ENCODE data around the gene NTN1. TPM values are rescaled to one million over a fixed set of nuclear protein-coding genes. Genes with fewer than 3 reads are reported as not detected.

The NTN1 gene
- total and polyA plus RNA-seq, 2 of the 13 experiments (the other 11 are each of a cell fraction or from before 2014, with no cell fraction given): 0.04 to 0.05 TPM

GRCh38 chr17:9050801-9051401 lies 29.6 kb downstream of the NTN1 start:
- BruUV-seq (replicated peaks): no TSS peak
- FAIRE-seq (no peak), DNase-seq (ENCODE audit: low spot score) (no peak), ATAC-seq (no peak)
- Histone ChIP-seq H3K36me3 (replicated peaks in 1 of 2; ENCODE audit: control insufficient read depth in 1 of 2, insufficient read depth in 2 of 2, low read length in 2 of 2) (no peaks in the 10 kb centered on the region), H3K4me2 (ENCODE audit: low read depth, low read length) (no peak overlapping the region), H3K4me3 (replicated peaks in 1 of 3; ENCODE audit: insufficient read depth in 1 of 3, low read depth in 2 of 3, low read length in 3 of 3) (no peak overlapping the region), H3K9me3 (ENCODE audit: low read length) (0 out of 2 replicates have a peak, but pooled peaks cover 3% of the 10 kb centered on the region), H3K27ac (ENCODE audit: extremely low read length, insufficient read depth, low read length) (no peak overlapping the region), H3K4me1 (ENCODE audit: insufficient read depth, low read length) (no peaks in the 10 kb centered on the region), H4K20me1 (ENCODE audit: insufficient read depth, low read length) (no peaks in the 10 kb centered on the region), H2AFZ (ENCODE audit: low read length) (no peak overlapping the region), H3K9ac (ENCODE audit: insufficient read depth, low read depth, low read length) (no peak overlapping the region), H3K27me3 (ENCODE audit: control insufficient read depth in 1 of 2, insufficient read depth in 2 of 2, low read length in 2 of 2) (peaks cover 0 to 59% of the 10 kb centered on the region in 2 experiments; a peak in 4 of 5 replicates), H3K79me2 (ENCODE audit: insufficient read depth, low read length) (no peaks in the 10 kb centered on the region)
- CTCF ChIA-PET (ENCODE audit: low intra/inter-chr PET ratio, low total read pairs): no interaction called here
- TF ChIP-seq ZNF24 (IDR thresholded peaks at IDR 0.05): no peak
- no peak for TF ChIP-seq ZXDC (CRISPR knock-in tag; IDR thresholded peaks at IDR 0.05)
- no peak for TF ChIP-seq GLI4 (CRISPR knock-in tag; IDR thresholded peaks at IDR 0.05; ENCODE audit: borderline replicate concordance)
- no peak for TF ChIP-seq KLF11 (CRISPR knock-in tag; IDR thresholded peaks at IDR 0.05)
- TF ChIP-seq ZNF235 (CRISPR knock-in tag; IDR thresholded peaks at IDR 0.05; ENCODE audit: borderline replicate concordance): no peak
- TF ChIP-seq ESRRA (CRISPR knock-in tag; IDR thresholded peaks at IDR 0.05; ENCODE audit: low read depth): no peak
- no peak for TF ChIP-seq FOSL1 (CRISPR knock-in tag; IDR thresholded peaks at IDR 0.05; ENCODE audit: borderline replicate concordance)
- no peak for TF ChIP-seq SNAI1 (CRISPR knock-in tag; IDR thresholded peaks at IDR 0.05; ENCODE audit: borderline replicate concordance)
- TF ChIP-seq ZNF672 (CRISPR knock-in tag; IDR thresholded peaks at IDR 0.05): no peak
- no peak for TF ChIP-seq CEBPG (CRISPR knock-in tag; IDR thresholded peaks at IDR 0.05)
- no peak for TF ChIP-seq ZFYVE20 (CRISPR knock-in tag; IDR thresholded peaks at IDR 0.05; ENCODE audit: borderline replicate concordance, low read depth)
- TF ChIP-seq HOMEZ (CRISPR knock-in tag; IDR thresholded peaks at IDR 0.05; ENCODE audit: low read depth): no peak
- TF ChIP-seq SMARCE1 (IDR thresholded peaks at IDR 0.05; ENCODE audit: borderline replicate concordance): no peak
- no peak for TF ChIP-seq ZNF275 (CRISPR knock-in tag; IDR thresholded peaks at IDR 0.05; ENCODE audit: borderline replicate concordance)
- TF ChIP-seq ZNF83 (CRISPR knock-in tag; IDR thresholded peaks at IDR 0.05; ENCODE audit: borderline replicate concordance): no peak
- no peak for TF ChIP-seq MYC (CRISPR knock-in tag; IDR thresholded peaks at IDR 0.05; ENCODE audit: borderline replicate concordance)
- no peak for TF ChIP-seq CENPX (CRISPR knock-in tag; IDR thresholded peaks at IDR 0.05)
- POLR2A ChIA-PET: no interaction called here
- WGBS (ENCODE audit: low lambda C conversion rate): 0% methylated on average over 1 of the region's 8 CpGs
- in situ Hi-C loops (cut with HindIII; ENCODE audit: extremely low pct_ligation_motif_present, low pct_unique_long_range_greater_than_20kb): no loop called here
- intact Hi-C loops (cut with micrococcal nuclease; ENCODE audit: unreplicated experiment): no loop called here

All from HepG2 (cell line).